Esophagus muscularis mucosa (tissue), 4 donors: ENCODE results near the gene NSD2.
"Not testable (repeated sequence)": the region's sequence is repeated elsewhere in the genome, so short reads cannot be mapped to it uniquely, and the experiment has no call there.

Experiments
- CTCF ChIP-seq, 3 experiments: fragments of 200-600 bp in 2 of 3; fragments of 450-650 bp in 1 of 3; sonication (generic) in 2 of 3; IDR thresholded peaks; one replicate each; pipeline ENCODE4 v1.5.1; 2017 to 2019; ENCODE audit warnings: antibody characterized with exemption in 3 of 3, mild to moderate bottlenecking in 2 of 3, moderate library complexity in 1 of 3
- EP300 ChIP-seq: sonication (generic); formaldehyde crosslinking; IDR thresholded peaks from one replicate; pipeline ENCODE4 v1.6.1; 2017; ENCODE audit warnings: antibody characterized with exemption
- POLR2AphosphoS5 ChIP-seq, 2 donors: sonication (generic); formaldehyde crosslinking; IDR thresholded peaks; one replicate each; pipeline ENCODE4 v1.6.1; 2017; ENCODE audit warnings: antibody characterized with exemption in 2 of 2

GRCh38 chr4:2021358-2022018 is 150.3 kb downstream of the NSD2 start:
- not testable (repeated sequence) for TF ChIP-seq EP300; CTCF (IDR thresholded peaks at IDR 0.05); POLR2AphosphoS5 (IDR thresholded peaks at IDR 0.05)
